HL-60 (cell line): ENCODE data around the gene MACROD2.

Experiments
- DNase-seq, 2 experiments: peaks; one replicate each; pipeline ENCODE4 v3.0.0-alpha.2; 2010 to 2020; ENCODE audit warnings: low read depth in 1 of 2, low spot score in 1 of 2
- H3K27ac ChIP-seq: fragments of 250-450 bp; sonication (Bioruptor Pico); replicated peaks from 2 replicates; pipeline ENCODE4 v1.5.1; 2020; ENCODE audit warnings: mild to moderate bottlenecking, moderate library complexity
- H3K27me3 ChIP-seq: fragments of 250-450 bp; sonication (Bioruptor Pico); 2 replicates; pipeline ENCODE4 v1.5.1; 2021; ENCODE audit warnings: mild to moderate bottlenecking, moderate library complexity; ENCODE audit not compliant: insufficient read depth, poor library complexity, severe bottlenecking
- H3K4me3 ChIP-seq: replicated peaks from 2 replicates; pipeline ENCODE4 v1.5.1; 2011; ENCODE audit warnings: mild to moderate bottlenecking, control low read depth, low read length; ENCODE audit not compliant: insufficient read depth
- CTCF ChIP-seq: IDR thresholded peaks from one replicate; pipeline ENCODE4 v1.5.1; 2011; ENCODE audit warnings: low read length, control low read depth, inconsistent platforms; ENCODE audit not compliant: insufficient read depth
- GABPA ChIP-seq: IDR thresholded peaks from 2 replicates; pipeline ENCODE4 v1.6.1; 2012; ENCODE audit warnings: low read depth
- POLR2AphosphoS5 ChIP-seq: IDR thresholded peaks from 2 replicates; pipeline ENCODE4 v1.6.1; 2012; ENCODE audit warnings: low read depth
- REST ChIP-seq: IDR thresholded peaks from 2 replicates; pipeline ENCODE4 v1.6.1; 2012; ENCODE audit warnings: low read depth; ENCODE audit not compliant: insufficient replicate concordance
- SPI1 ChIP-seq: IDR thresholded peaks from 2 replicates; pipeline ENCODE4 v1.6.1; 2012; ENCODE audit warnings: low read depth, mild to moderate bottlenecking, borderline replicate concordance

The MACROD2 gene

DNA sequence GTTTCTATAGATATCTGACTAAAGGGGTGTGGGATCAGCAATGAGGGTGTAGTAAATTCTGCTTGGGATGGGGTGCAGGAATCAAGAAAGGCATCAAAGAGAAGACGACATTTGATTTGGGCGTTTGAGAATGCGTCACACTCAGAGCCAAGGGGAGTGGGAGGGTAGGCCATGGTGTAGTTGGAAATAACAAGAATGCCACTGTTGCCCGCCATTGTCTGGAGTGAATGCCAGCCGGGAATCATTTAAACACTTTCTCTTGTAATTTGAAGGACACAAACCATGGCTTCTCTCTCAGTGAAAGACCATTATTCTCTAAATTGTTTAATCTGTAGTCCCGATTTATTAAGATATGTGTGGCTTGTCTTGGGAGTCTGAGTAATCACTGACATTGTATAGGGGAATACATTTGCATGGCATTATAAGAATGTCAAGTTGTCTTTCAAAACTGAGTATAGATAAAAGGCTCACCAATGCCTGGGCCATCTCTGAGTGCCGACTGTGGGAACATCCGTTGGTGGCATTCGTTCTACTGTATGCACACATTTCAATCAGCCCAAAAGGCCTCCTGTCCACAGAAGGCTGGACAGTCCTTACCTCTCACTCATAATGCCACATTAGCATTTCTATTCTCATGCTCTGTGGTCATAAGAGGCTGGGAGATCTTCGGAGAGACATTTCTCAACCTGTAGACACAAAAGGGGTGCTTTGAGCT, 1800.1 kb downstream of the MACROD2 start:
- no peak overlapping the region for H3K4me3 ChIP-seq
- DNase-seq: no peak
- TF ChIP-seq POLR2AphosphoS5: no peak
- TF ChIP-seq REST: no peak
- no peak for TF ChIP-seq CTCF
- no peak for TF ChIP-seq GABPA
- no peak for TF ChIP-seq SPI1
- H3K27me3 ChIP-seq: no peaks in the 10 kb centered on the region
- no peak overlapping the region for H3K27ac ChIP-seq

DNA sequence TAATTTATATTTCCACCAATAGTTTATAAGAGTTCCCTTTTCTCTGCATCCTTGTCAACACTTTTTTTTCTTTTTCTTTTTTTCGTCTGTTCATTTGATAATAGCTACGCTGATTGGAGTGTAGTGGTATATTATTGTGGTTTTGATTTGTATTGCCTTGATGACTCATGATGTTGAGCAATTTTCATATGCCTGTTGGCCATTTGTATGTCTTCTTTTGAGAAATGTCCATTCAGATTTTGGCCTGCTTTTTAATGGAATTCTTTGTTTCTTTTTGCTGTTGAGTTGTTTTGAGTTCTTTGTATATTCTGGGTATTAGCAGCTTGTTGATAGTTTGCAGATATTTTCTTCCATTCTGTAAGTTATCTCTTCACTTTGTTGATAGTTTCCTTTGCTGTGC, 1804.6 kb downstream of the MACROD2 start:
- TF ChIP-seq GABPA (no peak), POLR2AphosphoS5 (no peak), SPI1 (no peak), REST (no peak), CTCF (no peak)
- no peak overlapping the region for H3K4me3 ChIP-seq
- no peak for DNase-seq
- H3K27ac ChIP-seq: no peak overlapping the region
- no peaks in the 10 kb centered on the region for H3K27me3 ChIP-seq

DNA sequence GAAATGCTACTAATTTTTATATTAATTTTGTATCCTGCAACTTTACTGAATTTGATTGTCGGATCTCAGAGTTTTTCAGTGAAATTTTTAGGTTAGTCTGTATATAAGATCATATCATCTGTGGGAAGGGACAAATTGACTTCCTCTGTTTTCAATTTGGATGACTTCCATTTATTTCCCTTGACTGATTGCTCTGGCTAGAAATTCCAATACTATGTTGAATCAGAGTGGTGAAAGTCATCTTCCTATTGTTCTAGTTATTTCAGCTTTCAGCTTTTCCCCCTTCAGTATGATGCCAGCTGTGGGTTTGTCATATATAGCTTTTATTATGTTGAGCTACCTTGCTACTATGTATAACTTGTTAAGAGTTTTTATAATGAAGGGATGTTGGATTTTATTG, 1806.7 kb downstream of the MACROD2 start:
- H3K27me3 ChIP-seq: no peaks in the 10 kb centered on the region
- DNase-seq: no peak
- TF ChIP-seq SPI1: no peak
- TF ChIP-seq CTCF: no peak
- no peak for TF ChIP-seq POLR2AphosphoS5
- TF ChIP-seq REST: no peak
- TF ChIP-seq GABPA: no peak
- no peak overlapping the region for H3K4me3 ChIP-seq
- H3K27ac ChIP-seq: no peak overlapping the region
